AG04449 (cell line): ENCODE results near the gene PARP14.

ENCODE experiments used
- CTCF ChIA-PET: fragments of 350-600 bp; formaldehyde crosslinking; extraction: SDS; loops from one replicate; lab custom pipeline; 2021; ENCODE audit warnings: antibody characterized with exemption; lab: Yijun Ruan, JAX
- POLR2A ChIA-PET: fragments of 400-600, 350-600 bp; formaldehyde crosslinking; extraction: SDS; loops from one replicate; lab custom pipeline; 2020; ENCODE audit warnings: antibody characterized with exemption, inconsistent platforms; lab: Yijun Ruan, JAX
- DNase-seq: peaks from one replicate; pipeline ENCODE4 v3.0.0-alpha.2; 2010; ENCODE audit warnings: low read depth, low spot score
- H3K4me3 ChIP-seq: 2 replicates; pipeline ENCODE4 v1.5.1; 2011; ENCODE audit warnings: low read depth, mild to moderate bottlenecking, control low read depth, low read length
- CTCF ChIP-seq: IDR thresholded peaks from one replicate; pipeline ENCODE4 v1.5.1; 2011; ENCODE audit warnings: mild to moderate bottlenecking, moderate library complexity, low read length, control low read depth, inconsistent platforms; ENCODE audit not compliant: insufficient read depth; ENCODE audit errors: missing control alignments

The PARP14 gene

GRCh38 chr3:122760453-122761271 lies 80.0 kb downstream of the PARP14 start:
- POLR2A ChIA-PET: interaction anchor here (0.7 kb wide), 1 partner anchor 15 kb away, joined by 3 read pairs; no protein-coding TSS in a partner anchor

GRCh38 chr3:122766430-122766829 lies 85.8 kb downstream of the PARP14 start:
- ChIA-PET CTCF (interaction anchor here (0.6 kb wide), 1 partner anchor 11 kb away, joined by 4 read pairs; no protein-coding TSS in a partner anchor), POLR2A (no interaction called here)
- H3K4me3 ChIP-seq: no peak overlapping the region
- DNase-seq: no peak
- TF ChIP-seq CTCF: no peak

More at GRCh38 chr3:122760453-122761271, 80.0 kb downstream of the PARP14 start:
- no peak for TF ChIP-seq CTCF
- DNase-seq: no peak
- H3K4me3 ChIP-seq: no peak overlapping the region
- CTCF ChIA-PET: interaction anchor here (1.3 to 1.6 kb wide), 4 partner anchors 9 to 302 kb away, joined by 3 to 4 read pairs (median 4); no protein-coding TSS in a partner anchor

GRCh38 chr3:122767540-122768372 lies 87.1 kb downstream of the PARP14 start:
- CTCF ChIA-PET: no interaction called here

GRCh38 chr3:122770521-122771202 lies 90.0 kb downstream of the PARP14 start:
- H3K4me3 ChIP-seq: no peak overlapping the region
- ChIA-PET POLR2A (no interaction called here), CTCF (interaction anchor here (0.9 to 1.0 kb wide), 2 partner anchors 10 to 16 kb away, joined by 3 to 4 read pairs; no protein-coding TSS in a partner anchor)
- no peak for TF ChIP-seq CTCF
- no peak for DNase-seq

More at GRCh38 chr3:122767540-122768372, 87.1 kb downstream of the PARP14 start:
- POLR2A ChIA-PET: no interaction called here
- no peak for TF ChIP-seq CTCF
- no peak for DNase-seq
- H3K4me3 ChIP-seq: no peak overlapping the region

GRCh38 chr3:122772827-122773226 lies 92.2 kb downstream of the PARP14 start:
- no peak for TF ChIP-seq CTCF
- ChIA-PET CTCF (no interaction called here), POLR2A (no interaction called here)

More at GRCh38 chr3:122772827-122773226, 92.2 kb downstream of the PARP14 start:
- no peak for DNase-seq
- no peak overlapping the region for H3K4me3 ChIP-seq
